HepG2 (cell line): ENCODE measurements around the gene VCL. TPM values are rescaled to one million over a fixed set of nuclear protein-coding genes. Genes with fewer than 3 reads are reported as not detected.

Experiments
- ATAC-seq: fragments of 200-7000 bp; cut with Tn5 transposase; 3 replicates; pipeline ENCODE4 v1.9.1; 2020; ENCODE audit warnings: mild to moderate bottlenecking, moderate library complexity
- BruUV-seq: library from RNA; stranded (reverse); fragments of 400-500 nt; replicated peaks from 2 replicates; lab custom pipeline; 2021; lab: Mats Ljungman, UMichigan
- CTCF ChIA-PET: fragments of 300-600 bp; formaldehyde crosslinking; extraction: SDS; loops from one replicate; lab custom pipeline; 2021; ENCODE audit warnings: low total read pairs, inconsistent platforms, low intra/inter-chr PET ratio; lab: Yijun Ruan, JAX
- POLR2A ChIA-PET: fragments of 350-600 bp; sonication (Branson Sonifier 250); formaldehyde crosslinking; loops from one replicate; lab custom pipeline; 2020; ENCODE audit warnings: antibody characterized with exemption, inconsistent platforms; lab: Yijun Ruan, JAX
- DNase-seq: peaks from one replicate; pipeline ENCODE4 v3.0.0-alpha.2; 2015; ENCODE audit warnings: low spot score
- FAIRE-seq: peaks from 3 replicates; lab custom pipeline; 2011; peaks lifted over from hg19 to GRCh38; lab: Jason Lieb, UNC
- H2AFZ ChIP-seq: one replicate; pipeline ENCODE4 v1.6.1; 2011; ENCODE audit warnings: low read length, inconsistent platforms
- H3K27ac ChIP-seq: fragments of 300-600 bp; 3 replicates; pipeline ENCODE4 v1.8.0; 2011; ENCODE audit warnings: mixed run types, mild to moderate bottlenecking, mixed read lengths, low read length, inconsistent platforms; ENCODE audit not compliant: insufficient read depth; ENCODE audit errors: extremely low read length
- H3K27me3 ChIP-seq, 2 experiments: fragments of 200-600 bp in 1 of 2; 2 replicates in 1 of 2; 3 replicates in 1 of 2; pipeline versions ENCODE4 v1.6.0 to v1.8.0; 2011; ENCODE audit warnings: low read length in 2 of 2, mild to moderate bottlenecking in 2 of 2, moderate library complexity in 2 of 2, inconsistent platforms in 1 of 2; ENCODE audit not compliant: insufficient read depth in 2 of 2, control insufficient read depth in 1 of 2
- H3K36me3 ChIP-seq, 2 experiments: fragments of 200-600 bp in 1 of 2; replicated peaks in 1 of 2; 2 replicates in 1 of 2; 3 replicates in 1 of 2; pipeline versions ENCODE4 v1.5.1 to v1.8.0; 2011; ENCODE audit warnings: low read length in 2 of 2, inconsistent platforms in 1 of 2; ENCODE audit not compliant: insufficient read depth in 2 of 2, control insufficient read depth in 1 of 2
- H3K4me1 ChIP-seq: 2 replicates; pipeline ENCODE4 v1.5.1; 2012; ENCODE audit warnings: low read length, inconsistent platforms; ENCODE audit not compliant: insufficient read depth
- H3K4me2 ChIP-seq: 2 replicates; pipeline ENCODE4 v1.6.0; 2011; ENCODE audit warnings: low read depth, low read length, inconsistent platforms
- H3K4me3 ChIP-seq, 3 experiments: fragments of 200-600 bp in 1 of 3; sonication (generic), shearing (Covaris generic) in 1 of 3; replicated peaks in 1 of 3; 2 replicates each; pipeline ENCODE4 v1.5.1; 2011 to 2016; ENCODE audit warnings: low read length in 3 of 3, inconsistent platforms in 2 of 3, low read depth in 2 of 3, mild to moderate bottlenecking in 2 of 3, control low read depth in 1 of 3, mixed read lengths in 1 of 3; ENCODE audit not compliant: insufficient read depth in 1 of 3
- H3K79me2 ChIP-seq: one replicate; pipeline ENCODE4 v1.6.1; 2011; ENCODE audit warnings: low read length, inconsistent platforms; ENCODE audit not compliant: insufficient read depth
- H3K9ac ChIP-seq: 2 replicates; pipeline ENCODE4 v1.6.0; 2011; ENCODE audit warnings: mild to moderate bottlenecking, low read depth, low read length, inconsistent platforms; ENCODE audit not compliant: insufficient read depth
- H3K9me3 ChIP-seq: 2 replicates; pipeline ENCODE4 v1.5.1; 2012; ENCODE audit warnings: mild to moderate bottlenecking, low read length
- H4K20me1 ChIP-seq: 2 replicates; pipeline ENCODE4 v1.6.0; 2011; ENCODE audit warnings: inconsistent platforms, mild to moderate bottlenecking, low read length, moderate library complexity; ENCODE audit not compliant: insufficient read depth
- ELF3 ChIP-seq: IDR thresholded peaks from 2 replicates; pipeline ENCODE4 v1.6.1; 2016; ENCODE audit warnings: missing genetic modification reagents, missing compliant biosample characterization
- HIVEP1 ChIP-seq: sonication (generic); formaldehyde crosslinking; IDR thresholded peaks from 2 replicates; pipeline ENCODE4 v1.4.0; 2020; ENCODE audit warnings: mild to moderate bottlenecking, missing genetic modification reagents
- HMG20B ChIP-seq: conservative IDR thresholded peaks from 2 replicates; pipeline ENCODE4 v1.6.1; 2016; ENCODE audit warnings: missing genetic modification reagents, missing compliant biosample characterization
- YEATS2 ChIP-seq: sonication (generic); formaldehyde crosslinking; IDR thresholded peaks from 2 replicates; pipeline ENCODE4 v1.4.0; 2020; ENCODE audit warnings: missing genetic modification reagents, borderline replicate concordance
- ZNF569 ChIP-seq: sonication (generic); formaldehyde crosslinking; IDR thresholded peaks from 2 replicates; pipeline ENCODE4 v1.5.0; 2020; ENCODE audit warnings: mild to moderate bottlenecking, missing genetic modification reagents, moderate library complexity, borderline replicate concordance
- WGBS: methylation state at CpG from one replicate; pipeline ENCODE4 v1.1.6; 2017; ENCODE audit warnings: low lambda C conversion rate; 5-methylcytosine and 5-hydroxymethylcytosine counted together
- in situ Hi-C: cut with HindIII; loops from 2 replicates; pipeline ENCODE4 v1.10.0; 2017; ENCODE audit warnings: low pct_unique_long_range_greater_than_20kb; ENCODE audit not compliant: extremely low pct_ligation_motif_present
- intact Hi-C: fragments of 100-400 bp; cut with micrococcal nuclease; formaldehyde crosslinking; loops from one replicate; pipeline ENCODE4 v1.10.0; 2022; ENCODE audit not compliant: unreplicated experiment
- polyA plus RNA-seq, 8 experiments: library from polyadenylated mRNA; depleted of rRNA in 3 of 8; stranded (reverse) in 7 of 8; unstranded in 1 of 8; fragments of >200 nt; fragmentation: Illumina TruSeq in 4 of 8; extraction: Trizol in 4 of 8; gene quantifications; 2 replicates each; pipeline versions ENCODE4 v1.2.1 to v1.2.3, GENCODE V29; 2011 to 2016; ENCODE audit warnings: low read depth in 4 of 8, missing spikeins in 1 of 8, mixed read lengths in 1 of 8; ENCODE audit not compliant: insufficient read depth in 1 of 8
- total RNA-seq, 5 experiments: library from RNA; depleted of rRNA; stranded (reverse); fragments of >200 nt; fragmentation: Illumina TruSeq; extraction: Trizol; gene quantifications; 2 replicates each; pipeline ENCODE4 v1.2.3, GENCODE V29; 2016; ENCODE audit warnings: low read depth in 1 of 5
- TF ChIP-seq, protein P1 (sequence below), 2 experiments: fragments of 450-650 bp in 1 of 2; sonication (generic) in 1 of 2; formaldehyde crosslinking in 1 of 2; IDR thresholded peaks; 2 replicates each; pipeline versions ENCODE4 v1.6.1 to v1.8.0; 2016 to 2022; ENCODE audit warnings: antibody characterized with exemption in 1 of 2, mild to moderate bottlenecking in 1 of 2, missing genetic modification reagents in 1 of 2
- TF ChIP-seq, protein P2 (sequence below): sonication (generic); formaldehyde crosslinking; IDR thresholded peaks from 2 replicates; pipeline ENCODE4 v1.4.0; 2020; ENCODE audit warnings: missing genetic modification reagents

Gene VCL
- total and polyA plus RNA-seq, 2 of the 13 experiments (the other 11 are each of a cell fraction or from before 2014, with no cell fraction given): 17.3 to 26.9 TPM

DNA sequence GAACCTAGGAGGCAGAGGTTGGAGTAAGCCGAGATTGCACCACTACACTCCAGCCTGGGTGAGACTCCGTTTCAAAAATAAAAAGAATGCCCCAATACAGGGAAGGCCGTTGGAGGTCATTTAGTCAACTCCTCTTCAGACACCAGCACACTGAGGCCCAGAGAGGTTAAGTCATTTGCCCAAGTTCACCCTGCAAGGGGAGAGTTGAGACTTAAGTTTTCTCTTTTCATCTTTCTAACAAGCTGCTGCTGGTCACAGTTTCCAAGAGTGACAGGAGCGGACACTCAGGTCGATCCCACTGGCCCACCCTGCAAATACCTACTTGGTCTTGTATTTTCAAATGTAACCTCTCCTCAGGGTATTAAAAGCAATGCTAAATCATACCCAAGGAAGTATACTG lies 30.4 kb upstream of the VCL start (continued):
- TF ChIP-seq, protein P1, sequence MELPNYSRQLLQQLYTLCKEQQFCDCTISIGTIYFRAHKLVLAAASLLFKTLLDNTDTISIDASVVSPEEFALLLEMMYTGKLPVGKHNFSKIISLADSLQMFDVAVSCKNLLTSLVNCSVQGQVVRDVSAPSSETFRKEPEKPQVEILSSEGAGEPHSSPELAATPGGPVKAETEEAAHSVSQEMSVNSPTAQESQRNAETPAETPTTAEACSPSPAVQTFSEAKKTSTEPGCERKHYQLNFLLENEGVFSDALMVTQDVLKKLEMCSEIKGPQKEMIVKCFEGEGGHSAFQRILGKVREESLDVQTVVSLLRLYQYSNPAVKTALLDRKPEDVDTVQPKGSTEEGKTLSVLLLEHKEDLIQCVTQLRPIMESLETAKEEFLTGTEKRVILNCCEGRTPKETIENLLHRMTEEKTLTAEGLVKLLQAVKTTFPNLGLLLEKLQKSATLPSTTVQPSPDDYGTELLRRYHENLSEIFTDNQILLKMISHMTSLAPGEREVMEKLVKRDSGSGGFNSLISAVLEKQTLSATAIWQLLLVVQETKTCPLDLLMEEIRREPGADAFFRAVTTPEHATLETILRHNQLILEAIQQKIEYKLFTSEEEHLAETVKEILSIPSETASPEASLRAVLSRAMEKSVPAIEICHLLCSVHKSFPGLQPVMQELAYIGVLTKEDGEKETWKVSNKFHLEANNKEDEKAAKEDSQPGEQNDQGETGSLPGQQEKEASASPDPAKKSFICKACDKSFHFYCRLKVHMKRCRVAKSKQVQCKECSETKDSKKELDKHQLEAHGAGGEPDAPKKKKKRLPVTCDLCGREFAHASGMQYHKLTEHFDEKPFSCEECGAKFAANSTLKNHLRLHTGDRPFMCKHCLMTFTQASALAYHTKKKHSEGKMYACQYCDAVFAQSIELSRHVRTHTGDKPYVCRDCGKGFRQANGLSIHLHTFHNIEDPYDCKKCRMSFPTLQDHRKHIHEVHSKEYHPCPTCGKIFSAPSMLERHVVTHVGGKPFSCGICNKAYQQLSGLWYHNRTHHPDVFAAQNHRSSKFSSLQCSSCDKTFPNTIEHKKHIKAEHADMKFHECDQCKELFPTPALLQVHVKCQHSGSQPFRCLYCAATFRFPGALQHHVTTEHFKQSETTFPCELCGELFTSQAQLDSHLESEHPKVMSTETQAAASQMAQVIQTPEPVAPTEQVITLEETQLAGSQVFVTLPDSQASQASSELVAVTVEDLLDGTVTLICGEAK (IDR thresholded peaks at IDR 0.05): no peak
- TF ChIP-seq, protein P1 (CRISPR knock-in tag; IDR thresholded peaks at IDR 0.05): no peak
- no peak for TF ChIP-seq ZNF569 (CRISPR knock-in tag)
- TF ChIP-seq, all 625 proteins: peak for 0

DNA sequence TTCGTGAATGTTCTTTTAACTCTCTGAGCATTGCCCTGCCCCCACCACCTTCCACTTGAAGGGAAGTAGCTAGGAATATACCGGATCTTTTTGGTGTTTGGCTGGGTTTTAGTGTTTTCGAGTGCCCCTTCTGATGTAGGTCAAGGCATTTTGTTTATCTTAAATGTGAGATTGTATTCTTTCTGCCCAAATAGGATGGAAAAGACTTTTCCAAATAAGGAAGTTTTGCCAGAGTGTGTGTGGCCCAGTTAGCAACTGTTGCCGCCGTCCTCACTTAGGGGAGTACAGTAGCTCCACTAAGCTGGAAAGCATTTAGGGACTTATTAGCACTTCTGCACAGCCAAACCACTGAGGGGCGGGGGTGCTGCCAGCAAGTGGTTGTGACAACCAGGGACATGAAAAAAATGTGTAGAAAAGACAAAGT lies 29.8 kb upstream of the VCL start:
- Histone ChIP-seq H3K9ac (no peak overlapping the region), H3K4me3 (no peak overlapping the region), H3K27me3 (no peaks in the 10 kb centered on the region; a peak in 1 of 5 replicates), H3K79me2 (no peaks in the 10 kb centered on the region), H4K20me1 (no peaks in the 10 kb centered on the region), H3K4me1 (peaks cover 28% of the 10 kb centered on the region), H3K4me2 (no peak overlapping the region), H2AFZ (no peak overlapping the region), H3K27ac (no peak overlapping the region), H3K36me3 (no peaks in the 10 kb centered on the region), H3K9me3 (no peaks in the 10 kb centered on the region)
- intact Hi-C loops (no loop called here), in situ Hi-C loops (no loop called here)
- WGBS: 37% methylated on average over 6 of the region's 6 CpGs
- FAIRE-seq (no peak), ATAC-seq (no peak), DNase-seq (no peak)
- ChIA-PET CTCF (no interaction called here), POLR2A (no interaction called here)
- no TSS peak for BruUV-seq
- TF ChIP-seq HMG20B (no peak), YEATS2 (CRISPR knock-in tag) (no peak), HIVEP1 (CRISPR knock-in tag) (no peak), ELF3 (CRISPR knock-in tag) (no peak)
- TF ChIP-seq, protein P2, sequence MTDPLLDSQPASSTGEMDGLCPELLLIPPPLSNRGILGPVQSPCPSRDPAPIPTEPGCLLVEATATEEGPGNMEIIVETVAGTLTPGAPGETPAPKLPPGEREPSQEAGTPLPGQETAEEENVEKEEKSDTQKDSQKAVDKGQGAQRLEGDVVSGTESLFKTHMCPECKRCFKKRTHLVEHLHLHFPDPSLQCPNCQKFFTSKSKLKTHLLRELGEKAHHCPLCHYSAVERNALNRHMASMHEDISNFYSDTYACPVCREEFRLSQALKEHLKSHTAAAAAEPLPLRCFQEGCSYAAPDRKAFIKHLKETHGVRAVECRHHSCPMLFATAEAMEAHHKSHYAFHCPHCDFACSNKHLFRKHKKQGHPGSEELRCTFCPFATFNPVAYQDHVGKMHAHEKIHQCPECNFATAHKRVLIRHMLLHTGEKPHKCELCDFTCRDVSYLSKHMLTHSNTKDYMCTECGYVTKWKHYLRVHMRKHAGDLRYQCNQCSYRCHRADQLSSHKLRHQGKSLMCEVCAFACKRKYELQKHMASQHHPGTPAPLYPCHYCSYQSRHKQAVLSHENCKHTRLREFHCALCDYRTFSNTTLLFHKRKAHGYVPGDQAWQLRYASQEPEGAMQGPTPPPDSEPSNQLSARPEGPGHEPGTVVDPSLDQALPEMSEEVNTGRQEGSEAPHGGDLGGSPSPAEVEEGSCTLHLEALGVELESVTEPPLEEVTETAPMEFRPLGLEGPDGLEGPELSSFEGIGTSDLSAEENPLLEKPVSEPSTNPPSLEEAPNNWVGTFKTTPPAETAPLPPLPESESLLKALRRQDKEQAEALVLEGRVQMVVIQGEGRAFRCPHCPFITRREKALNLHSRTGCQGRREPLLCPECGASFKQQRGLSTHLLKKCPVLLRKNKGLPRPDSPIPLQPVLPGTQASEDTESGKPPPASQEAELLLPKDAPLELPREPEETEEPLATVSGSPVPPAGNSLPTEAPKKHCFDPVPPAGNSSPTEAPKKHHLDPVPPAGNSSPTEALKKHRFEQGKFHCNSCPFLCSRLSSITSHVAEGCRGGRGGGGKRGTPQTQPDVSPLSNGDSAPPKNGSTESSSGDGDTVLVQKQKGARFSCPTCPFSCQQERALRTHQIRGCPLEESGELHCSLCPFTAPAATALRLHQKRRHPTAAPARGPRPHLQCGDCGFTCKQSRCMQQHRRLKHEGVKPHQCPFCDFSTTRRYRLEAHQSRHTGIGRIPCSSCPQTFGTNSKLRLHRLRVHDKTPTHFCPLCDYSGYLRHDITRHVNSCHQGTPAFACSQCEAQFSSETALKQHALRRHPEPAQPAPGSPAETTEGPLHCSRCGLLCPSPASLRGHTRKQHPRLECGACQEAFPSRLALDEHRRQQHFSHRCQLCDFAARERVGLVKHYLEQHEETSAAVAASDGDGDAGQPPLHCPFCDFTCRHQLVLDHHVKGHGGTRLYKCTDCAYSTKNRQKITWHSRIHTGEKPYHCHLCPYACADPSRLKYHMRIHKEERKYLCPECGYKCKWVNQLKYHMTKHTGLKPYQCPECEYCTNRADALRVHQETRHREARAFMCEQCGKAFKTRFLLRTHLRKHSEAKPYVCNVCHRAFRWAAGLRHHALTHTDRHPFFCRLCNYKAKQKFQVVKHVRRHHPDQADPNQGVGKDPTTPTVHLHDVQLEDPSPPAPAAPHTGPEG: no peak
